ENCODE results near the gene HSD17B13. TPM values are rescaled to one million over a fixed set of nuclear protein-coding genes. Genes with fewer than 3 reads are reported as not detected.
A peak's percentile ranks its signal among the peaks of the same experiment; 100 is the strongest.
"Not testable (repeated sequence)": the region's sequence is repeated elsewhere in the genome, so short reads cannot be mapped to it uniquely, and the experiment has no call there.

The HSD17B13 gene
- total RNA-seq, 1 donor: 0.18 TPM

- DNase-seq (ENCODE audit: low read depth): peak; percentile 50
- H3K4me3 ChIP-seq (ENCODE audit: low read depth, low read length): no peak overlapping the region
- TF ChIP-seq CTCF (IDR thresholded peaks at IDR 0.05; ENCODE audit: insufficient read depth, low read length): no peak
Measured at GRCh38 chr4:87317527-87317926, 5.2 kb downstream of the HSD17B13 start.

- TF ChIP-seq CTCF (IDR thresholded peaks at IDR 0.05; ENCODE audit: insufficient read depth, low read length): no peak
- no peak overlapping the region for H3K4me3 ChIP-seq (ENCODE audit: low read depth, low read length)
- no peak for DNase-seq (ENCODE audit: low read depth)
Measured at GRCh38 chr4:87316961-87317360, 5.7 kb downstream of the HSD17B13 start.

- H3K4me3 ChIP-seq (ENCODE audit: low read depth, low read length); DNase-seq (ENCODE audit: low read depth): not testable (repeated sequence)
Measured at GRCh38 chr4:87315000-87315399, 7.7 kb downstream of the HSD17B13 start.

- DNase-seq (ENCODE audit: low read depth): peak; percentile 54
- no peak for TF ChIP-seq CTCF (IDR thresholded peaks at IDR 0.05; ENCODE audit: insufficient read depth, low read length)
- H3K4me3 ChIP-seq (ENCODE audit: low read depth, low read length): no peak overlapping the region
Measured at GRCh38 chr4:87313756-87314155, 8.9 kb downstream of the HSD17B13 start.

GRCh38 chr4:87311684-87312083 lies 11.0 kb downstream of the HSD17B13 start:
- no peak for DNase-seq (ENCODE audit: low read depth)
- no peak overlapping the region for H3K4me3 ChIP-seq (ENCODE audit: low read depth, low read length)
- no peak for TF ChIP-seq CTCF (IDR thresholded peaks at IDR 0.05; ENCODE audit: insufficient read depth, low read length)

- TF ChIP-seq CTCF (IDR thresholded peaks at IDR 0.05; ENCODE audit: insufficient read depth, low read length): no peak
Measured at GRCh38 chr4:87310691-87311335, 11.9 kb downstream of the HSD17B13 start.

GRCh38 chr4:87309625-87310024 lies 13.1 kb downstream of the HSD17B13 start:
- DNase-seq (ENCODE audit: low read depth): peak; percentile 88
- no peak overlapping the region for H3K4me3 ChIP-seq (ENCODE audit: low read depth, low read length)
- no peak for TF ChIP-seq CTCF (IDR thresholded peaks at IDR 0.05; ENCODE audit: insufficient read depth, low read length)

More at GRCh38 chr4:87310691-87311335, 11.9 kb downstream of the HSD17B13 start:
- H3K4me3 ChIP-seq (ENCODE audit: low read depth, low read length): no peak overlapping the region
- peak; percentile 66 for DNase-seq (ENCODE audit: low read depth)
